Astrocyte of the cerebellum (primary cell): ENCODE data around the gene FFAR3.
"Not testable (repeated sequence)": the region's sequence is repeated elsewhere in the genome, so short reads cannot be mapped to it uniquely, and the experiment has no call there.

Source experiments
- DNase-seq: peaks from one replicate; pipeline ENCODE4 v3.0.0-alpha.2; 2011; ENCODE audit warnings: low read depth
- H3K4me3 ChIP-seq: 2 replicates; pipeline ENCODE4 v1.5.1; 2011; ENCODE audit warnings: mild to moderate bottlenecking, low read depth, low read length, moderate library complexity
- in situ Hi-C: cut with HindIII; loops from 2 replicates; pipeline ENCODE4 v1.10.0; 2017; ENCODE audit warnings: low sequenced_read_pairs
- TF ChIP-seq, protein P1 (sequence below): IDR thresholded peaks from 2 replicates; pipeline ENCODE4 v1.5.1; 2012; ENCODE audit warnings: low read length, low read depth, moderate library complexity, mild to moderate bottlenecking; ENCODE audit errors: missing control alignments

Gene FFAR3

DNA sequence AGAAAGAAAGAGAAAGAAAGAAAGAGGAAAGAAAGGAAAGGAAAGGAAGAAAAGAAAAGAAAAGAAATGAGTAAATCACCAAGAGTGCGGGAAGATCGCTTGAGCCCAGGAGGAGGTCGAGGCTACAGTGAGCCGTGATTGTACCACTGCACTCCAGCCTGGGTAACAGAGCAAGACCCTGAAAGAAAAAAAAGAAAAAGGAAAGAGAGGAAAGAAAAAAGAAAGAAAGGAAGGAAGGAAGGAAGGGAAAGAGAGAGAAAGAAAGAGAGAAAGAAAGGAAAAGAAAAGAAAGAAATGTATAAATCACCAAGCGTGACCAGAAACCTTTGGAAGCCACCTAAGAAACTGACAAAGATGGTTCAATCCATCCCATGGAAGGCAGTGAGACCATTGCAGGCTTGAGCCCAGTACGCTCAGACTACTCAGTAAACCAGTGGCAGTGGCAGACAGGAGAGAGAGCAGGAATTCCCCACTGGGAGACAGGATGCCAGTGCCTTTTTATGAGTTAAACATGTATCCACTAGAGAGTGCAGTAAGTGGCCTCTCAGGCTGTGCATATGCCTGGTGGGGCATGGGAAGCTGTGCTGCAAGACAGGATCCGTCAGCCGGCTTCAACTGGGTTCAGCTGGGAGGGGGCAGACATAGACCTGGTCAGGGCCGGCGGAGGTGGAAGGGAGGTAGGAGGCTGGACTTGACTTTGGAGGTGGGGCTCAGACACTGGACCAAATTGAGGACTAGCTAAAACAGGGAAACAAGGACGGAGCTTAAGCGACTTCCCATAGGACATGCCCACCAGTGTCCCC, 17.4 kb downstream of the FFAR3 start:
- TF ChIP-seq, protein P1, sequence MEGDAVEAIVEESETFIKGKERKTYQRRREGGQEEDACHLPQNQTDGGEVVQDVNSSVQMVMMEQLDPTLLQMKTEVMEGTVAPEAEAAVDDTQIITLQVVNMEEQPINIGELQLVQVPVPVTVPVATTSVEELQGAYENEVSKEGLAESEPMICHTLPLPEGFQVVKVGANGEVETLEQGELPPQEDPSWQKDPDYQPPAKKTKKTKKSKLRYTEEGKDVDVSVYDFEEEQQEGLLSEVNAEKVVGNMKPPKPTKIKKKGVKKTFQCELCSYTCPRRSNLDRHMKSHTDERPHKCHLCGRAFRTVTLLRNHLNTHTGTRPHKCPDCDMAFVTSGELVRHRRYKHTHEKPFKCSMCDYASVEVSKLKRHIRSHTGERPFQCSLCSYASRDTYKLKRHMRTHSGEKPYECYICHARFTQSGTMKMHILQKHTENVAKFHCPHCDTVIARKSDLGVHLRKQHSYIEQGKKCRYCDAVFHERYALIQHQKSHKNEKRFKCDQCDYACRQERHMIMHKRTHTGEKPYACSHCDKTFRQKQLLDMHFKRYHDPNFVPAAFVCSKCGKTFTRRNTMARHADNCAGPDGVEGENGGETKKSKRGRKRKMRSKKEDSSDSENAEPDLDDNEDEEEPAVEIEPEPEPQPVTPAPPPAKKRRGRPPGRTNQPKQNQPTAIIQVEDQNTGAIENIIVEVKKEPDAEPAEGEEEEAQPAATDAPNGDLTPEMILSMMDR, result no peak
- in situ Hi-C loops, result no loop called here
- DNase-seq, result no peak
- no peak overlapping the region for H3K4me3 ChIP-seq

DNA sequence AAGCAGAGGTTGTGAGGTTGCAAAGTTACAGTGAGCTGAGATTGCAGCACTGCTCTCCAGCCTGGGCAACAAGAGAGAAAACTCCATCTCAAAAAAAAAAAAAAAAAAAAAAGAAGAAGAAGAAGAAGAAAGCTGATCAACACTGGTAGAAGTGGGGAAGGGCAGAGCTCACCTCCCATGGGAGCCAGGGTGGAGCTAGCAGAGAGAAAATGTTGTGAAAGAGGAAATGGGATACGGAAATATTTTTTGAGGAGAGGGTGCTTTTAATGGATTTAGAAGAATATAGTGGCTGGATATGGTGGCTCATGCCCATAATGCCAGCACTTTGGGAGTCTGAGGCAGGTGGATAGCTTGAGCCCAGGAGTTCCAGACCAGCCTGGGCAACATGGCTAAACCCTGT, 19.4 kb downstream of the FFAR3 start:
- in situ Hi-C loops, result no loop called here
- no peak overlapping the region for H3K4me3 ChIP-seq
- TF ChIP-seq, protein P1, result no peak
- no peak for DNase-seq

DNA sequence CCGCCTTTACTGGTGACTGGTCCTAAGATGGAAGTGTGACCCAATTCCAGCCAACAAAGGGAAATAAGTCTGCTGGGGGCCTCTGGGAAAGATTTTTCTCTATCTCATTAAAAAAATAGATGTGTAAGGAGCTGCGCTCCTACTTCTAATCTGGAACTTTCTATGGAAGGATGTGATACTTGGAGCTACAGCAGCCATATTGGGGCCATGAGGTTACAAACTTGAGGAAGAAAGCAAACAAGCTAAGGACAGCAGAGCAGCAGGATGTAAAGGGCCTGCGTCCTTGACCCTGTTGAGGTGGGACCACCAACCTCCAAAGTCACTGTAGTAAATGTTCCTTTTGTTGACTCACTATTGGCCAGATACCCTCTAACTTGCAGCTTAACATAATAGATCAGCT, 20.1 kb downstream of the FFAR3 start:
- no peak overlapping the region for H3K4me3 ChIP-seq
- in situ Hi-C loops, result no loop called here
- TF ChIP-seq, protein P1, result no peak
- DNase-seq, result no peak

DNA sequence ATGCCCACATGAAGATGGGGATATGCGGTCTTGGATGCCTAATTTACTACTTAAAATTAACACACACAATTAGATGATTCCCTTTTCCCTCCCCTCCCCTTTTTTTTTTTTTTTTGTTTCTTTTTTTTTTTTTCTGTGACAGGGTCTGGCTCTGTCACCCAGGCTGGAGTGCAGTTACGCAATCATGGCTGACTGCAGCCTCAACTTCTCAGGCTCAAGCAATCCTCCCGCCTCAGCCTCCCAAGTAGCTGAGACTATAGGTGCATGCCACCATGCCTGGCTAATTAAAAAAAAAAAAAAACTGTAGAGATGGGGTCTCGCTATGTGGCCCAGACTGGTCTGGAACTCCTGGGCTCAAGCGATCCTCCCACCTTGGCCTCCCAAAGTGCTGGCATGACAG, 21.3 kb downstream of the FFAR3 start:
- DNase-seq, in situ Hi-C loops, H3K4me3 ChIP-seq: not testable (repeated sequence)

DNA sequence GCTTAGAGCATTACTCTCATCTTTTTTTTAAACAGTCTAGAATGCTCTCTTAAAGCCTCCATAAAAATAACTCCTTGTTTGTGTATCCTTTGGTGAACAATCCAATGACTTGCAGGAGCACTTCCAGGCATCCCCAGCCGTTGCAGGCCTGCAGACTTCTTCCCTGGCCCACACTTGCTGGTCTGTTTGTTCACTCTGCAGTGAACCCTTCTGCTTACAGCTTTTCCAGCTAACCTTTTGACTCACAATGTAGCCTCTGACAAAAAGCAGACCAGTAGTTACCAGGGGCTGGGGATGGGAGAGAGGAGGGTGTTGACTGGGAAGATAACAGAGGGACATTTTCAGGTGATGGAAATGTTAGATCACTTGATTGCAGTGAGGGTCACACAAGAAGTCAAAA, 21.7 kb downstream of the FFAR3 start:
- TF ChIP-seq, protein P1, result no peak
- no peak for DNase-seq
- H3K4me3 ChIP-seq, result no peak overlapping the region
- in situ Hi-C loops, result no loop called here

DNA sequence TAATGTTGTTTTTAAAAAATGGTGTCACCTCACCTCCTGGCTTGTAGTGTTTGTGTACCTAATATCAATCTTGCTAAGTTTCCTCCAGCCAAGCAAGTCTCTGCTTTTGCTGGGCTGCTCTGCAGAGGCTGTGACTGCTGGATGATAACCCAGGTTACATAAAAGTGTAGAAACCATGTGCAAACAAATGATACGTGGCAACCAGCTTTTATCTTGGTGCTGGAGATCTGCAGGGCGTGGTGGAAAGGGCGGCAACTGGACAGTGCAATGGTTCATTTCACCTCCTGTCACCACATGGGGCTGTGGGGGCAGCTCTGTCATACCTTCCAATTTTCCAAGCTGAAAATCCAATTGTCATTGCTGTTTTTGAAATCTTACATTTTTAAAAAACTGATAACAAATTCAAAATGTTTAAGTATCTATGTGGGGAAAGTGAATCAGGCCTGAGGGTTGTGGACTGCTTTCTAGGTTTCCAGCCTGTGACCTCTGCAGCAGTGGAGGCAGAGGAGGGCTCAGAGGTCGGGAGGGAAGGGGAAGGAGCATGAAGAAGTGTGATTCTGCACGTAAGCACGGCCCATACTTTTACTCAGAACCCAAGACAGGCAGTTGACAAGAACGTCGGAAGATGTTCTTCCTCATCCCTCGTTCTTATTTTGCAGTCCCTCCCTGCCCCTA, 22.3 kb downstream of the FFAR3 start:
- H3K4me3 ChIP-seq, result no peak overlapping the region
- in situ Hi-C loops, result no loop called here
- no peak for DNase-seq
- TF ChIP-seq, protein P1, result no peak

DNA sequence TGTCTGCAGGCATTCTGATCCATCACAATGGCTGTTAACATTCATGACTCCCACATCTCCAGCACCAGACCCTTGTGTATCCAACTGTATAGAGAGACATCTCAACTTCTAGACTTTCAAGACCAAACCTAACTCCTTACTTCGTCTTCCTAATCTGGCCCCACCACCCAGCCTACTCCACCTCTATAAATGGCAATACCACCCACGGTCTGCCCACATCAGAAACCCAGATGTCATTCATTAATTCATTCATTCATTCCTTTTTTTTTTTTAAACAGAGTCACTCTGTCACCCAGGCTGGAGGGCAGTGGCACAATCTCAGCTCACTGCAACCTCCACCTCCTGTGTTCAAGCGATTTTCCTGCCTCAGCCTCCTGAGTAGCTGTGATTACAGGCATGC, 23.1 kb downstream of the FFAR3 start:
- in situ Hi-C loops, result no loop called here
- TF ChIP-seq, protein P1, result no peak
- no peak for DNase-seq
- no peak overlapping the region for H3K4me3 ChIP-seq
